Neural progenitor cell (in vitro differentiated cells): ENCODE measurements around the gene NR2C2AP.

Experiments used
- EZH2 ChIP-seq: fragments of 200-600 bp; sonication (generic); IDR thresholded peaks from 2 replicates; pipeline ENCODE4 v1.6.1; 2017; ENCODE audit warnings: antibody characterized with exemption, mild to moderate bottlenecking, moderate library complexity
- EZH2phosphoT487 ChIP-seq: fragments of 200-600 bp; sonication (generic); IDR thresholded peaks from 2 replicates; pipeline ENCODE4 v1.6.1; 2017; ENCODE audit warnings: antibody characterized with exemption
- TF ChIP-seq, protein P1 (sequence below): fragments of 200-600 bp; sonication (generic); IDR thresholded peaks from 2 replicates; pipeline ENCODE4 v1.5.1; 2017; ENCODE audit warnings: antibody characterized with exemption, mild to moderate bottlenecking

GRCh38 chr19:19192078-19192882 lies 10.9 kb downstream of the NR2C2AP start, which contains the start of the genes BORCS8 and RFXANK:
- TF ChIP-seq, protein P1, sequence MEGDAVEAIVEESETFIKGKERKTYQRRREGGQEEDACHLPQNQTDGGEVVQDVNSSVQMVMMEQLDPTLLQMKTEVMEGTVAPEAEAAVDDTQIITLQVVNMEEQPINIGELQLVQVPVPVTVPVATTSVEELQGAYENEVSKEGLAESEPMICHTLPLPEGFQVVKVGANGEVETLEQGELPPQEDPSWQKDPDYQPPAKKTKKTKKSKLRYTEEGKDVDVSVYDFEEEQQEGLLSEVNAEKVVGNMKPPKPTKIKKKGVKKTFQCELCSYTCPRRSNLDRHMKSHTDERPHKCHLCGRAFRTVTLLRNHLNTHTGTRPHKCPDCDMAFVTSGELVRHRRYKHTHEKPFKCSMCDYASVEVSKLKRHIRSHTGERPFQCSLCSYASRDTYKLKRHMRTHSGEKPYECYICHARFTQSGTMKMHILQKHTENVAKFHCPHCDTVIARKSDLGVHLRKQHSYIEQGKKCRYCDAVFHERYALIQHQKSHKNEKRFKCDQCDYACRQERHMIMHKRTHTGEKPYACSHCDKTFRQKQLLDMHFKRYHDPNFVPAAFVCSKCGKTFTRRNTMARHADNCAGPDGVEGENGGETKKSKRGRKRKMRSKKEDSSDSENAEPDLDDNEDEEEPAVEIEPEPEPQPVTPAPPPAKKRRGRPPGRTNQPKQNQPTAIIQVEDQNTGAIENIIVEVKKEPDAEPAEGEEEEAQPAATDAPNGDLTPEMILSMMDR, result no peak
- TF ChIP-seq EZH2phosphoT487, result no peak
- TF ChIP-seq EZH2, result no peak
